D721Med (cell line): ENCODE results near the gene ATXN7L1.

Source experiments
- DNase-seq: peaks from one replicate; pipeline ENCODE4 v3.0.0; 2011; ENCODE audit warnings: low spot score; ENCODE audit not compliant: insufficient read length
- FAIRE-seq: peaks from 2 replicates; lab custom pipeline; 2011; peaks lifted over from hg19 to GRCh38; lab: Jason Lieb, UNC
- TF ChIP-seq, protein P1 (sequence below): IDR thresholded peaks from 2 replicates; pipeline ENCODE4 v1.5.1; 2012; ENCODE audit warnings: mild to moderate bottlenecking, control low read depth; ENCODE audit not compliant: insufficient read depth; ENCODE audit errors: missing control alignments

ATXN7L1 gene

DNA sequence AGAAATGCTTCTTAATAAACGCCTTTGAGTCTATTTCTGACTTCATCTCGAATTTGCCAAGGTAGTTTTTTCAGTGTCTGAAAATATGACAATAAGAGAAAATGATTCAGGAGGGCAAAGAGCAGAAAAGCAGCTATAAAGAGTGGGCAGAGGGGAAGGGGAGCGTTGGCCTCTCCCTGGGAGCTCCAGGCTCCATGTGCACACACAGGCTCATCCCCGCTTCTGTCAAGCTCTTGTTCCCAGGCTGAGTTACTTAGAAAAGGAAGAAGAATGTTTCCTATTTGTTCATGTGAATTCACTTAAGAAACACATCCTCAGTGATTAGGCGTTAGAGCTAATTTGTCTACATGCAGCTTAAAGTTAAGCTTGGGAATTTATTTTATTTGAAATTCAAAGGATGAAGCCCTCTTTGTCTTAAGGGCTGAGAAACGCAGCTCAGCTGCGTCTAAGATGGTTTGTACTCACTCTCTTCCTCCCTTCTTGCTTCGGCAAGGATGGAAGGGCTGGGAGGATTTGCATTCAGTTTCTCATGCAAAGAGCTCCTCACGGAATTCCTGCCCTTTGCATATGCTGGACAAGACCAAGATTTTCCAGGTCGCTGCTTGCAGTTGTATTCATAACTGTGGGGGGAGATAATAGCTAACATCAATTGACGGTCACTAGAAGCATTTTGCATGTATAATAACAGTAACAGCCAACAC lies 29.0 kb upstream of the ATXN7L1 start:
- DNase-seq, result no peak
- TF ChIP-seq, protein P1, sequence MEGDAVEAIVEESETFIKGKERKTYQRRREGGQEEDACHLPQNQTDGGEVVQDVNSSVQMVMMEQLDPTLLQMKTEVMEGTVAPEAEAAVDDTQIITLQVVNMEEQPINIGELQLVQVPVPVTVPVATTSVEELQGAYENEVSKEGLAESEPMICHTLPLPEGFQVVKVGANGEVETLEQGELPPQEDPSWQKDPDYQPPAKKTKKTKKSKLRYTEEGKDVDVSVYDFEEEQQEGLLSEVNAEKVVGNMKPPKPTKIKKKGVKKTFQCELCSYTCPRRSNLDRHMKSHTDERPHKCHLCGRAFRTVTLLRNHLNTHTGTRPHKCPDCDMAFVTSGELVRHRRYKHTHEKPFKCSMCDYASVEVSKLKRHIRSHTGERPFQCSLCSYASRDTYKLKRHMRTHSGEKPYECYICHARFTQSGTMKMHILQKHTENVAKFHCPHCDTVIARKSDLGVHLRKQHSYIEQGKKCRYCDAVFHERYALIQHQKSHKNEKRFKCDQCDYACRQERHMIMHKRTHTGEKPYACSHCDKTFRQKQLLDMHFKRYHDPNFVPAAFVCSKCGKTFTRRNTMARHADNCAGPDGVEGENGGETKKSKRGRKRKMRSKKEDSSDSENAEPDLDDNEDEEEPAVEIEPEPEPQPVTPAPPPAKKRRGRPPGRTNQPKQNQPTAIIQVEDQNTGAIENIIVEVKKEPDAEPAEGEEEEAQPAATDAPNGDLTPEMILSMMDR, result no peak
- no peak for FAIRE-seq

DNA sequence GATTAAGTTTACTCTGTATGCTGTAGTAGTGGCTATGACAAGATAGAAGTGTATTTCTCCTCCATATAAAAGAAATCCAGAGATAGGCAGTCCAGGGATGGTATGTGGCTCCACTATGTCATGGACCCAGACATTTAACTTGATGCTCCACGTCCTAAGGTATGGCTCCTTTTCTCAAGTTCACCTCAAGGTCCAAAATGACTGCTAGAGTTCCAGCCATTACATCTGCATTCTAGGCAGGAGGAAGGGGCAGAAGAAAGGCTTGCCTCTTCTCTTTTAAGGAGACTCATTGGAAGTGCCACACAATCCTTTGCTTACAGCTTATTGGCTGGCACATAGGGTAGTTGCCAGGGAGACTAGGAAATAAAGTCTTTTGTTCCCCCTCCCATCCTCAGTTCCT lies 27.7 kb upstream of the ATXN7L1 start:
- TF ChIP-seq, protein P1, result no peak
- FAIRE-seq (no peak), DNase-seq (no peak)

DNA sequence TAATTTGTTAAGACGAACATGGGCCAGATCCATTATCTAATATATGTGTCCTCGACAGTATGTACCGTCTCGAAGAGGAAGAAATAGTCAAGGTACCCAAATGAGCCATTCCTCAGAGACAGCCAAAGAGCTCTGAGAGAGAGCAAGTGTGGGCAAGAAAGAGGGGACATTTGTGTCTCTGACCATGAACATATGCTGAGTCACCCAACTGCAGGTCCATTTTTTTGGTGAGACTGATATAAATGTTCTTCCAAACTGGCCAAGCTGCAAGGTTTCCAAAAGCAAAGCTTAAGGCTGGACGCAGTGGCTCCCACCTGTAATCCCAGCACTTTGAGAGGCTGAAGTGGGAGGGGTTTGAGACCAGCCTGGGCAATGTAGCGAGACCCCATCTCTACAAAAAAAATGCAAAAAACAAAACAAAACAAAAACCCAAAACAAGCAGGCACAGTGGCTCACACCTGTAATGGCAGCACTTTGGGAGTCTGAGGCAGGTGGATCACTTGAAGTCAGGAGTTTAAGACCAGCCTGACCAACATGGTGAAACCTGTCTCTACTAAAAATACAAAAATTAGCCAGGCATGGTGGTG lies 26.0 kb upstream of the ATXN7L1 start:
- FAIRE-seq, result no peak
- DNase-seq, result no peak
- TF ChIP-seq, protein P1, result no peak

DNA sequence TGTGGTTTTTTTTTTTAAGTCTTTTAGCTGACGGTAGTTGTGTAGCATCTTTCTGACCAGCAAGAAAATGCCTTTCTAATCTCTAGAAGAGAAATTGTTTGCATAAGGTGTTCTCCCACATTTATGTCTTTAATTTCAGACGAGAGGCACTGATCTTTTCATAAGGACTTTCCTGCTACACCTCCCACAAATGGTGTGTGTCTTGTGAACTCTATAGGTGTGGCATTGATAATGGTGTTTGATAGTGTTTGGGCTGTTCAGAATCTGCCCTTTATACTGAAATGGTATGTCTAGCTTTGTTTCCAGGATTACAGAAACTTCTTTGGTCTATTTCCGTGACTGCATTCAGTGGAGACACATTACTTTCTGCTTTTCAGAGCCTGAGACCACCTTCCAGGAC lies 21.6 kb upstream of the ATXN7L1 start:
- FAIRE-seq, result no peak
- TF ChIP-seq, protein P1, result no peak
- DNase-seq, result no peak

DNA sequence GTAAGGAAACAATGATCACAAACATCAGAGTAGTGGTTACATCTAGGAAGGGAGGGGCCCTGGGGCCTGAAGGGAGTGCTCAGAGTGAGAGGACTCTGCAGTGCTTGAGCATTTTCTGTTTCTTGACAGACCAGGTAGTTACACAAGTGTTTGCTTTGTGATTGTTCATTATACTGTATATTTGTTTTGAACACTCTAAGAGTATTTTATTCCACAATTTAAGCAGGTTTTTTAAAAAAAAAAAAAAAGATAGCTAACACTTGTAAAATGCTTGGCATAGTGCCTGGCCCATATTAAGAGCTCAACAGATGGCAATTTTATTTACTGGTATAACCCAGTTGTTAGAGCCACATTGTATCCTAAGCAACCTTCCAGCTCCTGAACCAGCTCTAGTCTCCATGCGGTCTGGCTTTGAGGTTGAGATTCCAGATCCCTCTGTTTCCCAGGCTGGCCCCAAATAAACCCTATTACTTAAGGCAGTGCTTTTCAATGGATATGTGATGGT lies 20.1 kb upstream of the ATXN7L1 start:
- FAIRE-seq (no peak), DNase-seq (no peak)
- TF ChIP-seq, protein P1, result no peak

DNA sequence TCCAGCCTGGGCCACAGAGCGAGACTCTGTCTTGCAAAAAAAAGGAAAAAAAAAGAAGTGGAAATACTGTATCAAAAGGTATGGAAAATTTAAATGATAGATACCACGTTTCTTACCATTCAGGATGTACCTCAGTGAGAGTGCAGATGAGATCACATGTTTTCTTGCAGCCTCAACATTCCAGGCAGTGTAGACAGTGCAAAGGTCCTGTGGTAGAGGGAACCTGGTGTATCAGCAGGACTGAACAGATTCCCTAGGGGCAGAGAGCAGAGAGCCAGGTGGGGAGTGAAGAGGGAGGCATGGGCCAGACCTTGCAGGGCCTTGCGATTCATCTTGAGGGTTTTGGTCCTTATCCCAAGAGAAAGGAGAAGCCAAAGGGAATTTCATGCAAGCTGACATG lies 17.7 kb upstream of the ATXN7L1 start:
- TF ChIP-seq, protein P1, result no peak
- no peak for FAIRE-seq
- DNase-seq, result no peak

DNA sequence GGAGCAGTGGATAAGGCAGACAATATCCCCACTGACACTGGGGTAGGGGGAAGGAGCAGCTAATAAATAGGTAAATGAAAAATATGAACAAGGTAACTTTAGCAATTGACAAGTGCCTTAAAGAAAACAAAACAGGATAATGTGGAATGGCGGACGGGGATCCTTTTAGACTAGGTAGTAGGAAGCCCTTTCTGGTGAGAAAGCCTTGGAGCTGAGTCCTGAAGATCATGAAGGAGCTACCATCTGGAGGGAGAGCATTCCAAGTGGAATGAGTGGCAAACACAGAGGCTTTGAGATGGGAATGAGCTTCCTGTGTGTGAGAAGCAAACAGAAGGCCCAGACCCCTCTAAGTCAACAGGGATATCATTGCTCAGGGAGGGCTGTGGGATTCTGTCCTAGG lies 16.0 kb upstream of the ATXN7L1 start:
- no peak for DNase-seq
- no peak for FAIRE-seq
- TF ChIP-seq, protein P1, result no peak
